Stomach smooth muscle (tissue), 2 donors: ENCODE data around the gene SH3BP5.
"Not testable (repeated sequence)": the region's sequence is repeated elsewhere in the genome, so short reads cannot be mapped to it uniquely, and the experiment has no call there.

Experiments
- H3K27ac ChIP-seq: one replicate; pipeline ENCODE4 v1.7.0; 2013; ENCODE audit warnings: mild to moderate bottlenecking, low read length, inconsistent platforms
- H3K27me3 ChIP-seq, 2 donors: one replicate each; pipeline ENCODE4 v1.7.0; 2013; ENCODE audit warnings: low read length in 2 of 2; ENCODE audit not compliant: insufficient read depth in 2 of 2, control insufficient read depth in 1 of 2
- H3K36me3 ChIP-seq, 2 donors: one replicate each; pipeline ENCODE4 v1.7.0; 2013; ENCODE audit warnings: low read length in 2 of 2; ENCODE audit not compliant: control insufficient read depth in 2 of 2, insufficient read depth in 2 of 2
- H3K4me1 ChIP-seq: one replicate; pipeline ENCODE4 v1.7.0; 2013; ENCODE audit warnings: low read length; ENCODE audit not compliant: control insufficient read depth, insufficient read depth
- H3K4me3 ChIP-seq, 2 donors: one replicate each; pipeline ENCODE4 v1.7.0; 2013; ENCODE audit warnings: low read length in 2 of 2
- H3K9ac ChIP-seq, 2 donors: one replicate each; pipeline ENCODE4 v1.7.0; 2013; ENCODE audit warnings: low read length in 2 of 2, mild to moderate bottlenecking in 1 of 2
- H3K9me3 ChIP-seq, 2 donors: one replicate each; pipeline ENCODE4 v1.7.0; 2013; ENCODE audit warnings: low read length in 2 of 2; ENCODE audit not compliant: control insufficient read depth in 2 of 2
- donor health status: healthy.
- donor health status: Pancreatic carcinoma.

Gene SH3BP5

DNA sequence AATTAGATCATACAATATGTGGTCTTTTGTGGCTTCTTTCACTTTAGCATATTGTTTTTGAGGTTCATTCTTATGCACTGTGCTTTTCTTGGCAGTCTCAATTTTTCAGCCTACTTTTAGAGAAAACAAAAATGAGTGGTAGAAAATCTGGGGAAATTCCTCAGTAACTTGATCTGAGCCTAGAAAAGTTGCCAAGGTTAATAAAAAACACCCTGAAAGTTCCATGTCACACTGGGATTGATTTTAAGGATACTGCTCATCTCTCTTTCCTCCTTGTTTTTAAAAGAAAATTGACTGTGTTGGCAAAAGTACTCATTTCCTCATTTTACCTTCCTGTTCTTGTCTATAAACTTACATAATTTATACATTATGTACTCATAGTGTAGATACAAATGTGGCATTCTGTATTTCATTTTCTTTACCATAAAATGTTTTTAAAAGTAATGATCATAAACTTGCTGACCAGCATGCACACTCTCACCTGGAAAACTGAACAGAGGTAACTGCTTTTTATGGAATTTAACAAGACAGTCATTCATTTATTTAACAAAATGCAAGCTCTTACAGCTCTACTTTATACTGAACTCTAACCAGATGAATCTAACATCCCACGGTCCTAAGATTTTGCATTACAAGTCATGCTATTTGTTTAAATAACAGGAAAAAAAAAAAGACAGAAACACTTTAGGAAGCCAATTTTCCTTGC lies 28.6 kb upstream of the SH3BP5 start:
- no peak overlapping the region for H3K4me3 ChIP-seq
- H3K9me3 ChIP-seq: no peaks in the 10 kb centered on the region
- no peak overlapping the region for H3K9ac ChIP-seq
- H3K36me3 ChIP-seq: no peaks in the 10 kb centered on the region
- no peak overlapping the region for H3K27ac ChIP-seq
- no peaks in the 10 kb centered on the region for H3K4me1 ChIP-seq
- no peaks in the 10 kb centered on the region for H3K27me3 ChIP-seq

DNA sequence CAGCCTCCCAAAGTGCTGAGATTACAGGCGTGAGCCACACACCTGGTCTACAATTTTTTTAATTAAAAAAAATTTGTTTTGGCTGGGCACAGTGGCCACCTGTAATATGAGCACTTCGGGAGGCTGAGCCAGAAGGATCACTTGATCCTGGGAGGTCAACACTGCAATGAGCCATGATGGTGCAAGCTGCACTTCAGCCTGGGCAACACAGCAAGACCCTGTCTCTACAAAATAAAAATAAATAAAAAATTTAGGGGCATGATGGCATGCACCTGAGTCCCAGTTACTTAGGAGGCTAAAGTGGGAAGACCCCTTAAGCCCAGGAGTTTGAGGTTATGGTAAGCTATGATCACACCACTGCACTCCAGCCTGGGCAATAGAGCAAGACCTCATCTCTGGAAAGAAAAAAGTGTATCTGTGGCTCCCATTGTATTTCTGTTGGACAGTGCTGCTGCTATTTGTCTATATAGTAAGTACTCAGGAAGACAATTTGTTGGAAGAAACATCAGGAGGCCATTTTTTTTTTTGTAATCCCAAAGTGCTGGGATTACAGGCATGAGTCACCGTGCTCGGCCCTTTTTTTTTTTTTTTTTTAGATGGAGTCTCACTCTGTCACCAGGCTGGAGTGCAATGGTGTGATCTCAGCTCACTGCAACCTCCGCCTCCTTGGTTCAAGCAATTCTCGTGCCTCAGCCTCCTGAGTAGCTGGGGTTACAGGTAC lies 27.5 kb upstream of the SH3BP5 start:
- H3K9me3 ChIP-seq: no peaks in the 10 kb centered on the region
- H3K4me1 ChIP-seq: no peaks in the 10 kb centered on the region
- no peak overlapping the region for H3K27ac ChIP-seq
- H3K4me3 ChIP-seq: no peak overlapping the region
- no peak overlapping the region for H3K9ac ChIP-seq
- H3K36me3 ChIP-seq: no peaks in the 10 kb centered on the region
- H3K27me3 ChIP-seq: no peaks in the 10 kb centered on the region

GRCh38 chr3:15356651-15357061 lies 24.3 kb upstream of the SH3BP5 start:
- not testable (repeated sequence) for H3K9ac ChIP-seq, H3K9me3 ChIP-seq, H3K36me3 ChIP-seq, H3K4me1 ChIP-seq, H3K27ac ChIP-seq, H3K4me3 ChIP-seq, H3K27me3 ChIP-seq

- no peaks in the 10 kb centered on the region for H3K36me3 ChIP-seq
- H3K4me3 ChIP-seq: no peak overlapping the region
- no peaks in the 10 kb centered on the region for H3K4me1 ChIP-seq
- no peaks in the 10 kb centered on the region for H3K27me3 ChIP-seq
- H3K27ac ChIP-seq: no peak overlapping the region
- no peak overlapping the region for H3K9ac ChIP-seq
- no peaks in the 10 kb centered on the region for H3K9me3 ChIP-seq
These were observed 23.8 kb upstream of the SH3BP5 start for GRCh38 chr3:15356176-15356575.

DNA sequence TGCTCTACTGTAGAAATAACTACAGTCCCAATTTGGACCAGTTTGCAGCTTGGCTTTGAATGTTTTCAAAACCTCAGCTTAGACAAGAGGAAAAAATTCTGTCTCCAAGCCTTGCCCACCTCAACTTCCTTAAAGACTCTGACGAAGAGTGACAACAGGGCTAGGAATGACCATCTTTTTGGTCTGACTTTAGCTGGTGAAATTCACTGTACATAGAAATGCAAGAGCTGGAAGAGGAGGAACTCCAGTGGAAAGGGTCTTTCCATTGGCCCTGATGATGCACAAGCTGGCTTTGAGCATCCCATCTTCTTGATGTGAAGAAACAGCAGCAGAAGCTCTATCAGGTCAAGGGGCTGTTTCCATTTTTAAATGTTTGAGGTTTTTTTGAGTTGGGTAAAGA lies 22.7 kb upstream of the SH3BP5 start:
- H3K36me3 ChIP-seq: no peaks in the 10 kb centered on the region
- no peaks in the 10 kb centered on the region for H3K27me3 ChIP-seq
- H3K4me3 ChIP-seq: no peak overlapping the region
- H3K4me1 ChIP-seq: no peaks in the 10 kb centered on the region
- no peaks in the 10 kb centered on the region for H3K9me3 ChIP-seq
- no peak overlapping the region for H3K9ac ChIP-seq
- no peak overlapping the region for H3K27ac ChIP-seq

GRCh38 chr3:15354485-15354884 lies 22.1 kb upstream of the SH3BP5 start:
- no peaks in the 10 kb centered on the region for H3K27me3 ChIP-seq
- H3K27ac ChIP-seq: no peak overlapping the region
- H3K9ac ChIP-seq: no peak overlapping the region
- H3K36me3 ChIP-seq: no peaks in the 10 kb centered on the region
- H3K4me3 ChIP-seq: no peak overlapping the region
- H3K9me3 ChIP-seq: peaks cover 0 to 3% of the 10 kb centered on the region in 2 donors
- H3K4me1 ChIP-seq: no peaks in the 10 kb centered on the region

- Histone ChIP-seq H3K9me3 (peaks cover 0 to 3% of the 10 kb centered on the region in 2 donors), H3K36me3 (no peaks in the 10 kb centered on the region), H3K27ac (no peak overlapping the region), H3K4me1 (no peaks in the 10 kb centered on the region), H3K9ac (no peak overlapping the region), H3K4me3 (no peak overlapping the region), H3K27me3 (no peaks in the 10 kb centered on the region)
These were observed 17.8 kb upstream of the SH3BP5 start for GRCh38 chr3:15350141-15350540.

GRCh38 chr3:15349438-15349837 lies 17.1 kb upstream of the SH3BP5 start:
- H3K27ac ChIP-seq, H3K36me3 ChIP-seq, H3K9me3 ChIP-seq, H3K27me3 ChIP-seq, H3K4me3 ChIP-seq, H3K4me1 ChIP-seq, H3K9ac ChIP-seq: not testable (repeated sequence)

GRCh38 chr3:15348246-15348645 lies 15.9 kb upstream of the SH3BP5 start:
- H3K4me3 ChIP-seq: no peak overlapping the region
- H3K4me1 ChIP-seq: no peaks in the 10 kb centered on the region
- H3K27me3 ChIP-seq: no peaks in the 10 kb centered on the region
- peaks cover 0 to 4% of the 10 kb centered on the region in 2 donors for H3K9me3 ChIP-seq
- H3K9ac ChIP-seq: no peak overlapping the region
- H3K27ac ChIP-seq: no peak overlapping the region
- H3K36me3 ChIP-seq: no peaks in the 10 kb centered on the region

DNA sequence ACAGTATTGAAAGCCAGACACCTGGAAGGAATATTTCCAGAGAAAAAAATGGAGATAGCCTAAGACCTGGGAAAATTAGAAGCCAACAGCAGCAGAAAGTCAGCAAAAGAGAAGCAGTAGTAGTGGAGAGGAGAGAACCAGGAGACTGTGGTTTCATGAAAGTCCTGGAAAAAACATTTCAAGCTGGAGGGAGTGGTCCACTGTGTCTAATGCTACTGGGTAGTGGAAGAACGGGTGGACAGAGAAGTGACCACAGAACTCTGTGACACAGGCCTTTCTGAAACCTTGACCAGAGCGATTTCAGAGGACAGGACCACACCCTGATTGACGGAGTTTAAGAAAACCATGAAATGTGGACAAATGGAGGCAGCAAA lies 15.3 kb upstream of the SH3BP5 start:
- Histone ChIP-seq H3K4me1 (no peaks in the 10 kb centered on the region), H3K27ac (no peak overlapping the region), H3K36me3 (no peaks in the 10 kb centered on the region), H3K9ac (no peak overlapping the region), H3K9me3 (peaks cover 0 to 7% of the 10 kb centered on the region in 2 donors), H3K4me3 (no peak overlapping the region), H3K27me3 (no peaks in the 10 kb centered on the region)

- Histone ChIP-seq H3K9me3 (peaks cover 0 to 7% of the 10 kb centered on the region in 2 donors), H3K36me3 (no peaks in the 10 kb centered on the region), H3K4me1 (no peaks in the 10 kb centered on the region), H3K27me3 (no peaks in the 10 kb centered on the region), H3K27ac (no peak overlapping the region), H3K9ac (no peak overlapping the region), H3K4me3 (no peak overlapping the region)
These were observed 14.8 kb upstream of the SH3BP5 start for GRCh38 chr3:15347063-15347736.
